Spleen (tissue), 11 donors: Measurements from ENCODE around the gene GHRH. TPM values are rescaled to one million over a fixed set of nuclear protein-coding genes. Genes with fewer than 3 reads are reported as not detected.

Source experiments
- DNase-seq: peaks from one replicate; pipeline ENCODE4 v3.0.0-alpha.2; 2020
- H3K27ac ChIP-seq, 8 donors: fragments of 200-600 bp; sonication (generic) in 7 of 8; 1 replicate in 4 of 8; 2 replicates in 4 of 8; pipeline versions ENCODE4 v1.5.0 to v1.8.0; 2016 to 2021; ENCODE audit warnings: inconsistent platforms in 4 of 8, mild to moderate bottlenecking in 4 of 8, moderate library complexity in 1 of 8
- H3K27me3 ChIP-seq, 7 donors: fragments of 200-600 bp; sonication (generic) in 6 of 7; replicated peaks in 1 of 7; 1 replicate in 4 of 7; 2 replicates in 3 of 7; pipeline versions ENCODE4 v1.5.0 to v1.8.0; 2016 to 2021; ENCODE audit warnings: inconsistent platforms in 3 of 7, mild to moderate bottlenecking in 1 of 7
- H3K36me3 ChIP-seq, 6 donors: fragments of 200-600 bp; sonication (generic) in 5 of 6; 1 replicate in 4 of 6; 2 replicates in 2 of 6; pipeline versions ENCODE4 v1.5.0 to v1.8.0; 2016 to 2021; ENCODE audit warnings: inconsistent platforms in 2 of 6
- H3K4me1 ChIP-seq, 6 donors: fragments of 200-600 bp; sonication (generic) in 5 of 6; 1 replicate in 3 of 6; 2 replicates in 3 of 6; pipeline versions ENCODE4 v1.5.0 to v1.8.0; 2016 to 2021; ENCODE audit warnings: inconsistent platforms in 3 of 6
- H3K4me3 ChIP-seq, 8 donors: fragments of 200-600 bp; sonication (generic) in 7 of 8; 1 replicate in 4 of 8; 2 replicates in 4 of 8; pipeline versions ENCODE4 v1.5.0 to v1.8.0; 2016 to 2021; ENCODE audit warnings: inconsistent platforms in 4 of 8, mild to moderate bottlenecking in 4 of 8, moderate library complexity in 2 of 8
- H3K9me3 ChIP-seq, 8 donors: fragments of 200-600 bp; sonication (generic) in 7 of 8; 1 replicate in 4 of 8; 2 replicates in 4 of 8; pipeline versions ENCODE4 v1.5.0 to v1.8.0; 2016 to 2021; ENCODE audit warnings: inconsistent platforms in 4 of 8
- POLR2A ChIP-seq, 3 donors: fragments of 450-650 bp; IDR thresholded peaks; one replicate each; pipeline ENCODE4 v1.5.1; 2017; ENCODE audit warnings: antibody characterized with exemption in 3 of 3, mild to moderate bottlenecking in 1 of 3
- POLR2AphosphoS5 ChIP-seq, 3 donors: sonication (generic); formaldehyde crosslinking; IDR thresholded peaks; one replicate each; pipeline ENCODE4 v1.5.1; 2017; ENCODE audit warnings: antibody characterized with exemption in 3 of 3
- WGBS, 5 donors: extraction: QIAGEN DNeasy Blood & Tissue Kit in 3 of 5; methylation state at CpG; one replicate each; pipeline versions ENCODE4 v1.1.5 to v1.1.7; 2013 to 2018; 5-methylcytosine and 5-hydroxymethylcytosine counted together
- intact Hi-C: fragments of 100-400 bp; cut with DNase I; formaldehyde crosslinking; loops from one replicate; pipeline ENCODE4 v1.15.0; 2023; ENCODE audit warnings: low total_unique reads
- polyA plus RNA-seq, 3 donors: library from polyadenylated mRNA; stranded (reverse); fragments of 200-250 nt; gene quantifications; one replicate each; pipeline ENCODE4 v1.2.1, GENCODE V29; 2013
- total RNA-seq, 7 donors: library from RNA; depleted of rRNA in 3 of 7; stranded (reverse); fragments of >200 nt in 3 of 7; fragmentation: NEBNext Ultra II Directional in 4 of 7; extraction: Animal tissue kit (Norgen Biotek cat#: 25700) in 4 of 7; gene quantifications; one replicate each; pipeline versions ENCODE4 v1.1.0 to v1.2.1, GENCODE V29; 2016 to 2021
- TF ChIP-seq, protein P1 (sequence below), 11 experiments: fragments of 200-600 bp in 7 of 11; fragments of 450-650 bp in 4 of 11; sonication (generic) in 4 of 11; IDR thresholded peaks in 8 of 11; conservative IDR thresholded peaks in 3 of 11; 1 replicate in 7 of 11; 2 replicates in 4 of 11; pipeline versions ENCODE4 v1.4.0 to v1.8.0; 2016 to 2021; ENCODE audit warnings: antibody characterized with exemption in 11 of 11, inconsistent platforms in 4 of 11, mild to moderate bottlenecking in 1 of 11
- donor health status: healthy with polysubstance abuse.
- donor health status: DM: no; HTN: no; CAD: no; lungs with moderate emphysema.
- donor health status: DM: no; HTN: no; CAD: no.
- donor health status: Bipolar disorder and iron deficiency.
- donor health status: healthy.
- donor health status: DM: no; HTN: no; CAD: no.
- donor health status: DM: yes; HTN: yes; CAD: no.

The GHRH gene
- total and polyA plus RNA-seq, 10 donors: not detected

DNA sequence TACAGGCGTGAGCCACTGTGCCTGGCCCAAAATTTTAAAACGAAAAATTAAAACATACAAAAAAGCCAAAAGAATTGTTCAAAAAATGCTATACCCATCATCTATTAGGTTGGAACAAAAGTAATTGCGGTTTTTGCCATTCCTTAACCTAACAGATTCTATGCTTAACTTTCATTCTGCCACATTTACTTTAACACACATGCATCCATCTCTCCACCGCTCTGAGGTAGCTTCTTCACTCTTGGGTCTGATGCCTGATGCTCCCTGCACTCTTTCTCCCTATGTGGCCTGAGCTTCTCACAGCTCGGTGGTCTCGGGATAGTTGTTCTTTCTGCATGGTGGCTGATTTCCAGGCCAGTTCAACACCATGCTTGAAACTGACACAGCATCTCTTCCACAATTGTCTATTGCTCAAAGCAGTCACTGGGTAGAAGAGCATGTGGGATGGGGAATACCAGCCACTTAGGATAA is 23.1 kb upstream of the GHRH start:
- Histone ChIP-seq H3K4me3 (no peak overlapping the region), H3K36me3 (no peaks in the 10 kb centered on the region), H3K27ac (no peak overlapping the region), H3K4me1 (peaks cover 0 to 11% (median 4%) of the 10 kb centered on the region in 6 donors), H3K9me3 (no peaks in the 10 kb centered on the region), H3K27me3 (peaks cover 0 to 10% (median 0%) of the 10 kb centered on the region in 7 donors)
- intact Hi-C loops: no loop called here
- DNase-seq: no peak
- 88 to 94% (median 92%) methylated on average over 6 of the region's 6 CpGs for WGBS, 5 donors
- TF ChIP-seq POLR2A (IDR thresholded peaks at IDR 0.05) (no peak), POLR2AphosphoS5 (IDR thresholded peaks at IDR 0.05) (no peak)

DNA sequence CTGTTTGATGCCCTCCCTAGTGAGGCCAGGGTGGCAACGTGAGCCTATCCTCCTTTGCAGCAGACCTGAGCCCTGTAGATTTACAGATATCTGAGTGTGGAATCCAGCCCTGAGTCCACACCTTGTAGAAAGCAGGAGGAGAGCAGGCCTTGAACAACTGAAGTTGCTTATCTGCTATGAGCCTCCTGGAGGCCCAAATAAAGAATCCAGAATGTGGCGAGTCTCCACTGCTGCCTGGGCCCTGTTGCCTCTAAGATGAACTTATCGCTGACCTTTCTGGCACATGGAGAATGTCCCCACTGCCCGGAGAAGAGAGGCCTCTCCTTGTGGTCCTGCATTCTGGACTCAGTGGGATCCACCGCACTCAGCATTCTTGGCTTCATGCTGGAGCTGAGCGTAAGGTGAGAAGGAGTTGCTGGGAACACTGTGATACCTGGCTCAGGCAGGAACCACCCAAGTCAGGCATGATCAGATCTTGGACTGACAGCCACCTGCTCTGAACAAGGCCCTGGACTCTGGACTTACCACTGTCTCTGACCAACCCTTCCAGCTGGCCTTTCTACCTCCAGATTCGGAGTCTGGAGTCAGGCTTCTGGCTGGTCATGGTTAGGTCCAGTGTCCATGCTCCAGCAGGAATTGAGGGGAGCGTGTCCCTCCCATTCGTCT is 22.0 kb upstream of the GHRH start:
- H3K4me1 ChIP-seq: peaks cover 0 to 5% (median 2%) of the 10 kb centered on the region in 6 donors
- no peak overlapping the region for H3K4me3 ChIP-seq
- intact Hi-C loops: no loop called here
- no peaks in the 10 kb centered on the region for H3K36me3 ChIP-seq
- H3K9me3 ChIP-seq: no peaks in the 10 kb centered on the region
- TF ChIP-seq POLR2A (IDR thresholded peaks at IDR 0.05) (no peak), POLR2AphosphoS5 (IDR thresholded peaks at IDR 0.05) (no peak)
- TF ChIP-seq, protein P1, sequence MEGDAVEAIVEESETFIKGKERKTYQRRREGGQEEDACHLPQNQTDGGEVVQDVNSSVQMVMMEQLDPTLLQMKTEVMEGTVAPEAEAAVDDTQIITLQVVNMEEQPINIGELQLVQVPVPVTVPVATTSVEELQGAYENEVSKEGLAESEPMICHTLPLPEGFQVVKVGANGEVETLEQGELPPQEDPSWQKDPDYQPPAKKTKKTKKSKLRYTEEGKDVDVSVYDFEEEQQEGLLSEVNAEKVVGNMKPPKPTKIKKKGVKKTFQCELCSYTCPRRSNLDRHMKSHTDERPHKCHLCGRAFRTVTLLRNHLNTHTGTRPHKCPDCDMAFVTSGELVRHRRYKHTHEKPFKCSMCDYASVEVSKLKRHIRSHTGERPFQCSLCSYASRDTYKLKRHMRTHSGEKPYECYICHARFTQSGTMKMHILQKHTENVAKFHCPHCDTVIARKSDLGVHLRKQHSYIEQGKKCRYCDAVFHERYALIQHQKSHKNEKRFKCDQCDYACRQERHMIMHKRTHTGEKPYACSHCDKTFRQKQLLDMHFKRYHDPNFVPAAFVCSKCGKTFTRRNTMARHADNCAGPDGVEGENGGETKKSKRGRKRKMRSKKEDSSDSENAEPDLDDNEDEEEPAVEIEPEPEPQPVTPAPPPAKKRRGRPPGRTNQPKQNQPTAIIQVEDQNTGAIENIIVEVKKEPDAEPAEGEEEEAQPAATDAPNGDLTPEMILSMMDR (IDR thresholded peaks at IDR 0.05 in 8 of 11, conservative IDR thresholded peaks at IDR 0.05 in 3 of 11): no peak
- H3K27me3 ChIP-seq: peaks cover 0 to 10% (median 0%) of the 10 kb centered on the region in 7 donors
- WGBS, 5 donors: 87 to 93% (median 88%) methylated on average over 7 to 9 of the region's 9 CpGs
- no peak overlapping the region for H3K27ac ChIP-seq
- no peak for DNase-seq

DNA sequence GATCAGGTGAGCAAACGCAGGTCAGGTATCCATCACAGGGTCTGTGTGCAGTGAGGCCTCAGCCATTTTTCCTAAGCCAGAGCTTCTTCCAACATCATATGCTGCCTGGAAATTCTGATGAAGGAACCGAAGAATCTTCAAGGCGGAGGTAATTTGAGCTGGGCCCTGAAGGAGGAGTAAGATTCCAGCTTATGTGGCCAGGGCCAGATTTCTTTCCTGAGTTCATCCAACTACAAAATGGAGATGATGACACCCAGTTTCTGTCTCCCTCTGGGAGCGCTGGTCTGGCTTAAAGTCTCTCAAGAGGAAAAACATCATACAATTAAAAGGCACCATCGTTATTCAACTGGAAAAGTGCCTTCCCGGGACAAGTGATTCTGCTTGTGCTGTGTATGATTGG is 20.9 kb upstream of the GHRH start:
- Histone ChIP-seq H3K4me1 (peaks cover under 1 to 6% (median 2%) of the 10 kb centered on the region in 6 donors), H3K9me3 (no peaks in the 10 kb centered on the region), H3K27ac (no peak overlapping the region), H3K27me3 (peaks cover 0 to 10% (median 0%) of the 10 kb centered on the region in 7 donors), H3K36me3 (no peaks in the 10 kb centered on the region), H3K4me3 (no peak overlapping the region)
- intact Hi-C loops: no loop called here
- no peak for DNase-seq
- TF ChIP-seq POLR2A (IDR thresholded peaks at IDR 0.05): no peak
- TF ChIP-seq, protein P1 (IDR thresholded peaks at IDR 0.05 in 8 of 11, conservative IDR thresholded peaks at IDR 0.05 in 3 of 11): no peak
- TF ChIP-seq POLR2AphosphoS5 (IDR thresholded peaks at IDR 0.05): no peak
- WGBS, 5 donors: 75 to 86% (median 83%) methylated on average over 6 of the region's 6 CpGs

DNA sequence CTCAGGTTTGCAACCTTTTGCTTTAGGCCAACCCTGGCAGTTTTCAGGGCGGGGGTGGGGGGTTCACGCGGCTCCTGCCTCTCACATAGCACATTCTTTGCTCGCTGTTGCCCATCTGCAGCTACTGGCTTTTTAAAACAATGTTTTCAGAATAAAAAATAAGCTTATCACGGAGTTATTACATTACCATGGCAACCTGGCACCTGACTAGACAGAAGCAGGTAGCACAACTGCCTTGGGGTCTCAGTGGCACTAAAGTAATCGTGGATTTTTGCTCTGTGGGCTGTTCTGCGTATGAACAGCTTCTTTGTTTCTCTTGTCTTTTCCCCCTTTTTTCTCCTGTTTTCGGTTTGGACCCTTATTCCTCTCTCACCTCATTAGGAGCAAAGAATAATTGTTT is 18.8 kb upstream of the GHRH start:
- WGBS, 5 donors: 84 to 92% (median 89%) methylated on average over 8 of the region's 8 CpGs
- TF ChIP-seq POLR2A (IDR thresholded peaks at IDR 0.05) (no peak), POLR2AphosphoS5 (IDR thresholded peaks at IDR 0.05) (no peak)
- TF ChIP-seq, protein P1 (IDR thresholded peaks at IDR 0.05 in 8 of 11, conservative IDR thresholded peaks at IDR 0.05 in 3 of 11): no peak
- no peak overlapping the region for H3K27ac ChIP-seq
- no peak overlapping the region for H3K4me3 ChIP-seq
- no peaks in the 10 kb centered on the region for H3K9me3 ChIP-seq
- no peaks in the 10 kb centered on the region for H3K36me3 ChIP-seq
- intact Hi-C loops: no loop called here
- DNase-seq: no peak
- peaks cover 6 to 27% (median 23%) of the 10 kb centered on the region in 6 donors for H3K4me1 ChIP-seq
- H3K27me3 ChIP-seq: peaks cover 0 to 10% (median 0%) of the 10 kb centered on the region in 7 donors
